Measurements from ENCODE around the gene TFDP2.

TFDP2 gene

GRCh38 chr3:141971571-141971970 lies 177.8 kb downstream of the TFDP2 start:
- TF ChIP-seq CTCF (IDR thresholded peaks at IDR 0.05; ENCODE audit: low read depth, low read length) = no peak
- no peak overlapping the region for H3K4me3 ChIP-seq (replicated peaks in 1 of 2; ENCODE audit: low read depth in 2 of 2, low read length in 2 of 2)
- DNase-seq (ENCODE audit: low read depth in 2 of 2) = no peak

- TF ChIP-seq CTCF (IDR thresholded peaks at IDR 0.05; ENCODE audit: low read depth, low read length) = no peak
- no peak for DNase-seq (ENCODE audit: low read depth in 2 of 2)
- no peak overlapping the region for H3K4me3 ChIP-seq (replicated peaks in 1 of 2; ENCODE audit: low read depth in 2 of 2, low read length in 2 of 2)
These were observed 179.6 kb downstream of the TFDP2 start for GRCh38 chr3:141969711-141970110.

GRCh38 chr3:141965471-141965870 lies 183.9 kb downstream of the TFDP2 start:
- no peak for DNase-seq (ENCODE audit: low read depth in 2 of 2)
- TF ChIP-seq CTCF (IDR thresholded peaks at IDR 0.05; ENCODE audit: low read depth, low read length) = no peak
- no peak overlapping the region for H3K4me3 ChIP-seq (replicated peaks in 1 of 2; ENCODE audit: low read depth in 2 of 2, low read length in 2 of 2)

- TF ChIP-seq CTCF (IDR thresholded peaks at IDR 0.05; ENCODE audit: low read depth, low read length) = no peak
- no peak for DNase-seq (ENCODE audit: low read depth in 2 of 2)
- no peak overlapping the region for H3K4me3 ChIP-seq (replicated peaks in 1 of 2; ENCODE audit: low read depth in 2 of 2, low read length in 2 of 2)
These were observed 186.0 kb downstream of the TFDP2 start for GRCh38 chr3:141963301-141963700.

- DNase-seq (ENCODE audit: low read depth in 2 of 2) = peak; percentile 53 to 65
- H3K4me3 ChIP-seq (replicated peaks in 1 of 2; ENCODE audit: low read depth in 2 of 2, low read length in 2 of 2) = no peak overlapping the region
- TF ChIP-seq CTCF (IDR thresholded peaks at IDR 0.05; ENCODE audit: low read depth, low read length) = no peak
These were observed 188.6 kb downstream of the TFDP2 start for GRCh38 chr3:141960731-141961130.

- peak; percentile 80 to 81 for DNase-seq (ENCODE audit: low read depth in 2 of 2)
- no peak overlapping the region for H3K4me3 ChIP-seq (replicated peaks in 1 of 2; ENCODE audit: low read depth in 2 of 2, low read length in 2 of 2)
- TF ChIP-seq CTCF (IDR thresholded peaks at IDR 0.05; ENCODE audit: low read depth, low read length) = no peak
These were observed 189.5 kb downstream of the TFDP2 start for GRCh38 chr3:141959589-141960554.
